ENCODE results near the gene DLG5.

The DLG5 gene

GRCh38 chr10:77823811-77824542, 102.6 kb downstream of the DLG5 start:
- H3K27ac ChIP-seq, result no peak overlapping the region

GRCh38 chr10:77821551-77821950, 105.0 kb downstream of the DLG5 start:
- H3K27ac ChIP-seq, result no peak overlapping the region
- TF ChIP-seq CTCF (conservative IDR thresholded peaks at IDR 0.05), result no peak

More at GRCh38 chr10:77823811-77824542, 102.6 kb downstream of the DLG5 start:
- TF ChIP-seq CTCF (conservative IDR thresholded peaks at IDR 0.05), result no peak

GRCh38 chr10:77821036-77821435, 105.5 kb downstream of the DLG5 start:
- TF ChIP-seq CTCF (conservative IDR thresholded peaks at IDR 0.05), result no peak
- no peak overlapping the region for H3K27ac ChIP-seq

- no peak for TF ChIP-seq CTCF (conservative IDR thresholded peaks at IDR 0.05)
- H3K27ac ChIP-seq, result no peak overlapping the region
Measured at GRCh38 chr10:77820349-77820748, 106.2 kb downstream of the DLG5 start.

- no peak for TF ChIP-seq CTCF (conservative IDR thresholded peaks at IDR 0.05)
- H3K27ac ChIP-seq, result no peak overlapping the region
Measured at GRCh38 chr10:77819210-77820112, 107.1 kb downstream of the DLG5 start.

GRCh38 chr10:77818378-77818777, 108.2 kb downstream of the DLG5 start:
- no peak overlapping the region for H3K27ac ChIP-seq
- no peak for TF ChIP-seq CTCF (conservative IDR thresholded peaks at IDR 0.05)

- TF ChIP-seq CTCF (conservative IDR thresholded peaks at IDR 0.05), result no peak
- H3K27ac ChIP-seq, result no peak overlapping the region
Measured at GRCh38 chr10:77817541-77817940, 109.0 kb downstream of the DLG5 start.
